Keratinocyte (primary cell): ENCODE data around the gene YWHAE. TPM values are rescaled to one million over a fixed set of nuclear protein-coding genes. Genes with fewer than 3 reads are reported as not detected.

ENCODE experiments used
- DNase-seq: peaks from one replicate; pipeline ENCODE4 v3.0.0-alpha.2; 2011; ENCODE audit warnings: low read depth, missing footprints, low spot score
- FAIRE-seq: peaks from 2 replicates; lab custom pipeline; 2011; peaks lifted over from hg19 to GRCh38; lab: Jason Lieb, UNC
- H2AFZ ChIP-seq: 2 replicates; pipeline ENCODE4 v1.6.0; 2012; ENCODE audit warnings: low read length, control low read depth, inconsistent platforms; ENCODE audit not compliant: control insufficient read depth
- H3K27ac ChIP-seq: 2 replicates; pipeline ENCODE4 v1.5.1; 2011; ENCODE audit warnings: low read length; ENCODE audit not compliant: control insufficient read depth, insufficient read depth
- H3K27me3 ChIP-seq: 3 replicates; pipeline ENCODE4 v1.6.0; 2011; ENCODE audit warnings: low read length; ENCODE audit not compliant: control insufficient read depth, insufficient read depth; ENCODE audit errors: extremely low read depth
- H3K36me3 ChIP-seq, 2 experiments: 2 replicates in 1 of 2; 3 replicates in 1 of 2; pipeline ENCODE4 v1.5.1; 2011; ENCODE audit warnings: low read length in 2 of 2, mild to moderate bottlenecking in 1 of 2; ENCODE audit not compliant: control insufficient read depth in 2 of 2, insufficient read depth in 2 of 2; ENCODE audit errors: extremely low read depth in 1 of 2
- H3K4me1 ChIP-seq: 3 replicates; pipeline ENCODE4 v1.5.1; 2011; ENCODE audit warnings: low read length; ENCODE audit not compliant: control insufficient read depth, insufficient read depth; ENCODE audit errors: extremely low read depth
- H3K4me2 ChIP-seq: 3 replicates; pipeline ENCODE4 v1.6.0; 2011; ENCODE audit warnings: low read depth, low read length; ENCODE audit not compliant: control insufficient read depth, insufficient read depth; ENCODE audit errors: extremely low read depth
- H3K4me3 ChIP-seq, 3 experiments: fragments of 200-600 bp in 1 of 3; sonication (generic) in 1 of 3; 2 replicates in 2 of 3; 3 replicates in 1 of 3; pipeline ENCODE4 v1.5.1; 2011 to 2016; ENCODE audit warnings: low read length in 3 of 3, mild to moderate bottlenecking in 3 of 3, control low read depth in 2 of 3, inconsistent platforms in 1 of 3, low read depth in 1 of 3, mixed read lengths in 1 of 3, mixed run types in 1 of 3, moderate library complexity in 1 of 3; ENCODE audit not compliant: control insufficient read depth in 2 of 3, insufficient read depth in 2 of 3; ENCODE audit errors: extremely low read depth in 1 of 3
- H3K79me2 ChIP-seq: 2 replicates; pipeline ENCODE4 v1.6.0; 2012; ENCODE audit warnings: low read length; ENCODE audit not compliant: control insufficient read depth, insufficient read depth
- H3K9ac ChIP-seq: 3 replicates; pipeline ENCODE4 v1.6.0; 2011; ENCODE audit warnings: low read length; ENCODE audit not compliant: control insufficient read depth, insufficient read depth; ENCODE audit errors: extremely low read depth
- H3K9me1 ChIP-seq: 3 replicates; pipeline ENCODE4 v1.6.0; 2011; ENCODE audit warnings: low read length; ENCODE audit not compliant: control insufficient read depth, insufficient read depth; ENCODE audit errors: extremely low read depth
- H3K9me3 ChIP-seq: 2 replicates; pipeline ENCODE4 v1.5.1; 2012; ENCODE audit warnings: low read depth, low read length; ENCODE audit not compliant: control insufficient read depth
- H4K20me1 ChIP-seq: 3 replicates; pipeline ENCODE4 v1.6.0; 2011; ENCODE audit warnings: low read length; ENCODE audit not compliant: control insufficient read depth, insufficient read depth; ENCODE audit errors: extremely low read depth
- CTCF ChIP-seq, 3 experiments: IDR thresholded peaks in 1 of 3; conservative IDR thresholded peaks in 1 of 3; optimal IDR thresholded peaks in 1 of 3; 2 replicates in 2 of 3; 3 replicates in 1 of 3; pipeline versions ENCODE3 to v1.5.1; 2011; ENCODE audit warnings: low read length in 3 of 3, mild to moderate bottlenecking in 3 of 3, moderate library complexity in 2 of 3, control low read depth in 1 of 3, inconsistent platforms in 1 of 3; ENCODE audit not compliant: insufficient read depth in 2 of 3; ENCODE audit errors: extremely low read depth in 1 of 3
- EZH2 ChIP-seq: IDR thresholded peaks from one replicate; pipeline ENCODE4 v1.6.1; 2012; ENCODE audit warnings: inconsistent platforms, mild to moderate bottlenecking, low read length, moderate library complexity
- dilution Hi-C: fragments of 300-500 bp; cut with MboI; formaldehyde crosslinking; loops from one replicate; pipeline ENCODE4 v1.7.0; 2020; ENCODE audit warnings: low sequenced_read_pairs; ENCODE audit not compliant: extremely low pct_ligation_motif_present
- polyA plus RNA-seq, 5 experiments: library from polyadenylated mRNA; depleted of rRNA in 3 of 5; stranded (reverse) in 3 of 5; stranded (forward) in 1 of 5; unstranded in 1 of 5; fragments of >200 nt; gene quantifications; 1 replicate in 1 of 5; 2 replicates in 3 of 5; 3 replicates in 1 of 5; pipeline versions ENCODE4 v1.2.1 to v1.2.3, GENCODE V29; 2011 to 2012; ENCODE audit warnings: missing spikeins in 2 of 5, low read depth in 1 of 5, low replicate concordance in 1 of 5

YWHAE gene
- polyA plus RNA-seq, 1 donor (not counting 4 experiments of a cell fraction or from before 2014, with no cell fraction given), result 739 TPM

GRCh38 chr17:1304962-1305563 is 95.0 kb downstream of the YWHAE start:
- dilution Hi-C loops, result no loop called here

DNA sequence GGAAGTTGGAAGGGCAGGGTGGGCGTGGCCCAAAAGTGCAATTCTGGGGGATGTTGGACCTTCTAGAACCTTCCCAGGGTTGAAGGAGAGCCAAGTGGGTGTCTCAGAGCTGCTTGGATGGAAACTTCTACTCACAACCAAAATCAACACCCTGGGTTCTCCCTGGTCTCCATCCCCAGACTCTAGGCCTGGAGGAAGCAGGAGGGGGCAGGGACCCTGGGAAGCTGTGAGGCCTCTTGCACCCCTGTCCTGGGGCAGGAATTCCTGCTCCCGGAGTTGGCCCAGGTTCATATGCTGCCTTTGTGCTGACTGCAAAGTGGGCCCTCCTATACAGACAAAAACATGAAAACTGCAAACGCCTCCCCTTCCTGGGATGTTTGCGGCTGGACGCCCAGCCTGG is 95.5 kb downstream of the YWHAE start:
- Histone ChIP-seq H4K20me1 (no peaks in the 10 kb centered on the region), H3K79me2 (no peaks in the 10 kb centered on the region), H3K4me1 (no peaks in the 10 kb centered on the region), H3K27ac (no peak overlapping the region), H3K36me3 (no peaks in the 10 kb centered on the region), H3K9me1 (no peaks in the 10 kb centered on the region), H3K4me3 (no peak overlapping the region), H3K9ac (no peak overlapping the region), H3K4me2 (no peak overlapping the region), H3K27me3 (peaks cover 11% of the 10 kb centered on the region), H2AFZ (no peak overlapping the region), H3K9me3 (no peaks in the 10 kb centered on the region)
- FAIRE-seq, result no peak
- no peak for DNase-seq
- dilution Hi-C loops, result no loop called here
- TF ChIP-seq CTCF (optimal IDR thresholded peaks at IDR 0.05 in 1 of 3, IDR thresholded peaks at IDR 0.05 in 1 of 3, conservative IDR thresholded peaks at IDR 0.05 in 1 of 3; ENCODE audit: extremely low read depth in 1 of 3, insufficient read depth in 2 of 3, low read length in 3 of 3), result no peak

More at GRCh38 chr17:1304962-1305563, 95.0 kb downstream of the YWHAE start:
- Histone ChIP-seq H3K79me2 (no peaks in the 10 kb centered on the region), H3K9me3 (no peaks in the 10 kb centered on the region), H3K36me3 (no peaks in the 10 kb centered on the region), H3K4me3 (no peak overlapping the region), H3K9ac (no peak overlapping the region), H2AFZ (no peak overlapping the region), H3K4me1 (no peaks in the 10 kb centered on the region), H3K27me3 (peaks cover 6% of the 10 kb centered on the region), H4K20me1 (no peaks in the 10 kb centered on the region), H3K27ac (no peak overlapping the region), H3K4me2 (no peak overlapping the region), H3K9me1 (no peaks in the 10 kb centered on the region)
- TF ChIP-seq CTCF (optimal IDR thresholded peaks at IDR 0.05 in 1 of 3, IDR thresholded peaks at IDR 0.05 in 1 of 3, conservative IDR thresholded peaks at IDR 0.05 in 1 of 3; ENCODE audit: extremely low read depth in 1 of 3, insufficient read depth in 2 of 3, low read length in 3 of 3) (no peak), EZH2 (no peak)
- no peak for FAIRE-seq
- no peak for DNase-seq
